Endothelial cell of umbilical vein (primary cell): ENCODE measurements around the gene WDR27.

Experiments
- CTCF ChIP-seq, 2 donors: IDR thresholded peaks; 1 replicate in 1 of 2; 2 replicates in 1 of 2; pipeline ENCODE4 v1.5.1; 2011; ENCODE audit warnings: low read length in 2 of 2, mild to moderate bottlenecking in 2 of 2, moderate library complexity in 2 of 2, control low read depth in 1 of 2, inconsistent platforms in 1 of 2, low read depth in 1 of 2; ENCODE audit not compliant: insufficient read depth in 1 of 2; ENCODE audit errors: extremely low read depth in 1 of 2
- EZH2 ChIP-seq: IDR thresholded peaks from 2 replicates; pipeline ENCODE4 v1.6.1; 2012; ENCODE audit warnings: borderline replicate concordance, low read depth, mild to moderate bottlenecking, moderate library complexity, low read length, inconsistent platforms; ENCODE audit not compliant: severe bottlenecking
- JUN ChIP-seq: IDR thresholded peaks from 2 replicates; pipeline ENCODE4 v1.6.1; 2011; ENCODE audit warnings: borderline replicate concordance, low read depth; ENCODE audit not compliant: insufficient read length, insufficient read depth
- MAX ChIP-seq: IDR thresholded peaks from 2 replicates; pipeline ENCODE4 v1.6.1; 2011; ENCODE audit not compliant: insufficient read depth, insufficient read length
- POLR2A ChIP-seq: IDR thresholded peaks from 2 replicates; pipeline ENCODE4 v1.6.1; 2012; ENCODE audit warnings: low read depth, mild to moderate bottlenecking, control low read depth, low read length
- POLR2AphosphoS5 ChIP-seq: IDR thresholded peaks from 2 replicates; pipeline ENCODE4 v1.6.1; 2012; ENCODE audit warnings: low read depth, mild to moderate bottlenecking, control low read depth, low read length, moderate library complexity; ENCODE audit not compliant: insufficient read depth

GRCh38 chr6:169500688-169501087, 201.1 kb downstream of the WDR27 start:
- no peak for TF ChIP-seq CTCF (IDR thresholded peaks at IDR 0.05; ENCODE audit: extremely low read depth in 1 of 2, insufficient read depth in 1 of 2, low read depth in 1 of 2, low read length in 2 of 2)
- no peak for TF ChIP-seq MAX
- TF ChIP-seq POLR2A: no peak
- TF ChIP-seq POLR2AphosphoS5: no peak
- no peak for TF ChIP-seq EZH2
- no peak for TF ChIP-seq JUN
